ENCODE data around the gene DYNLT1.

DNA sequence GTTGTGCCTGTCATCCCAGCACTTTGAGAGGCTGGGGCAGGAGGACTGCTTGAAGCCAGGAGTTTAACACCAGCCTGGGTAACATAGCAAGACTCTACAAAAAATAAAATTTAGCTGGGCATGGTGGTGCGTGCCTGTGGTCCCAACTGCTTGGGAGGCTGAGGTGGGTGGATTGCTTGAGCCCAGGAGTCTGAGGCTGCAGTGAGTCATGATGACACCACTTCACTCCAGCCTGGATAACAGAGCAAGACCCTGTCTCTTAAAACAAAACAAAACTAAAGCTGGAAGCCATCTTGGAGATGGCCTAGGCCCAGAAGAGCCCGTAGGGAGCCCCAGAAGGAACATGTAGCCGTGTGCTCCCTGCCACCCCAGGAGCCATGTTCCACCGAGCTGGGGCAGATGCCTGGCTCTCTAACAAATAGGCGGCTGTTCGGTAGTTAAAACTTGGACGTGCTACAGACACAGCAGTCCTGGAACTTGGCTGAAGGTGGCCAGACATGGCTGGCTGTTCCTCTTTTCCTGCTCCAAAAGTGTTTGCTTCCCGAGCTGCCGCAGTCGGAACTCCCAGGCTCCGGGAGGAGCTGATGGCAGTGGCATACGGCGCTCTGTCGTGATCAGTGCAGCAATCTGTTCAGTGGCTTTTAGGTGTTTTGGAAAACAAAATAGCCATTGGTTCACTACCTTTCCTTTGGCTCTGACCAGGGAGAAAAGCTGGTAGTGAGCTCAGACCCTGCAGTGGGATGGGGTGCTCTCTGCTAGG lies 37.0 kb downstream of the DYNLT1 start:
- TF ChIP-seq, protein P1, sequence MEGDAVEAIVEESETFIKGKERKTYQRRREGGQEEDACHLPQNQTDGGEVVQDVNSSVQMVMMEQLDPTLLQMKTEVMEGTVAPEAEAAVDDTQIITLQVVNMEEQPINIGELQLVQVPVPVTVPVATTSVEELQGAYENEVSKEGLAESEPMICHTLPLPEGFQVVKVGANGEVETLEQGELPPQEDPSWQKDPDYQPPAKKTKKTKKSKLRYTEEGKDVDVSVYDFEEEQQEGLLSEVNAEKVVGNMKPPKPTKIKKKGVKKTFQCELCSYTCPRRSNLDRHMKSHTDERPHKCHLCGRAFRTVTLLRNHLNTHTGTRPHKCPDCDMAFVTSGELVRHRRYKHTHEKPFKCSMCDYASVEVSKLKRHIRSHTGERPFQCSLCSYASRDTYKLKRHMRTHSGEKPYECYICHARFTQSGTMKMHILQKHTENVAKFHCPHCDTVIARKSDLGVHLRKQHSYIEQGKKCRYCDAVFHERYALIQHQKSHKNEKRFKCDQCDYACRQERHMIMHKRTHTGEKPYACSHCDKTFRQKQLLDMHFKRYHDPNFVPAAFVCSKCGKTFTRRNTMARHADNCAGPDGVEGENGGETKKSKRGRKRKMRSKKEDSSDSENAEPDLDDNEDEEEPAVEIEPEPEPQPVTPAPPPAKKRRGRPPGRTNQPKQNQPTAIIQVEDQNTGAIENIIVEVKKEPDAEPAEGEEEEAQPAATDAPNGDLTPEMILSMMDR (conservative IDR thresholded peaks at IDR 0.05; ENCODE audit: low read depth, low read length): no peak
- TF ChIP-seq EZH2phosphoT487 (IDR thresholded peaks at IDR 0.05; ENCODE audit: borderline replicate concordance, low read length): no peak
- no peak for TF ChIP-seq EZH2 (IDR thresholded peaks at IDR 0.05; ENCODE audit: low read length, unreplicated experiment)

All from PC-3 (cell line).